K562 (cell line): Measurements from ENCODE around the gene GALNS. TPM values are rescaled to one million over a fixed set of nuclear protein-coding genes. Genes with fewer than 3 reads are reported as not detected.

Experiments used
- ASH1L ChIP-seq: fragments of 450-650 bp; IDR thresholded peaks from 2 replicates; pipeline ENCODE4 v1.6.1; 2018; ENCODE audit warnings: borderline replicate concordance, mild to moderate bottlenecking, low read depth; ENCODE audit not compliant: partially characterized antibody
- BCLAF1 ChIP-seq, 2 experiments: fragments of 450-650 bp in 1 of 2; IDR thresholded peaks; 2 replicates each; pipeline ENCODE4 v1.6.1; 2011 to 2017; ENCODE audit warnings: low read depth in 2 of 2, antibody characterized with exemption in 1 of 2, borderline replicate concordance in 1 of 2, low read length in 1 of 2, mild to moderate bottlenecking in 1 of 2, mixed read lengths in 1 of 2; ENCODE audit not compliant: control insufficient read depth in 1 of 2
- CGGBP1 ChIP-seq: fragments of 250-450 bp; sonication (Bioruptor Pico); IDR thresholded peaks from 2 replicates; pipeline ENCODE4 v1.9.0; 2021; ENCODE audit warnings: mild to moderate bottlenecking
- E2F6 ChIP-seq, 2 experiments: IDR thresholded peaks; 2 replicates each; pipeline ENCODE4 v1.6.1; 2011; ENCODE audit warnings: borderline replicate concordance in 1 of 2, control low read depth in 1 of 2, low read depth in 1 of 2, low read length in 1 of 2, mild to moderate bottlenecking in 1 of 2, mixed read lengths in 1 of 2, moderate library complexity in 1 of 2; ENCODE audit not compliant: insufficient read depth in 1 of 2, insufficient read length in 1 of 2, poor library complexity in 1 of 2, severe bottlenecking in 1 of 2; ENCODE audit errors: extremely low read depth in 1 of 2
- GMEB1 ChIP-seq: fragments of 250-450 bp; sonication (Bioruptor Pico); IDR thresholded peaks from 2 replicates; pipeline ENCODE4 v1.4.0; 2020; ENCODE audit warnings: mild to moderate bottlenecking
- HBP1 ChIP-seq: fragments of 450-650 bp; formaldehyde crosslinking; IDR thresholded peaks from 2 replicates; pipeline ENCODE4 v1.4.0; 2022; ENCODE audit warnings: missing genetic modification characterization
- HDGF ChIP-seq: fragments of 450-650 bp; IDR thresholded peaks from 2 replicates; pipeline ENCODE4 v1.6.1; 2016
- NFE2 ChIP-seq: IDR thresholded peaks from 2 replicates; pipeline ENCODE4 v1.6.1; 2014; ENCODE audit warnings: antibody characterized with exemption, low read depth
- NFYB ChIP-seq: IDR thresholded peaks from 2 replicates; pipeline ENCODE4 v1.6.1; 2011; ENCODE audit warnings: mild to moderate bottlenecking, moderate library complexity; ENCODE audit not compliant: insufficient read length; ENCODE audit errors: extremely low read depth
- SLC30A9 ChIP-seq: fragments of 250-450 bp; sonication (Bioruptor Pico); IDR thresholded peaks from 2 replicates; pipeline ENCODE4 v1.8.0; 2022; ENCODE audit warnings: mild to moderate bottlenecking, moderate library complexity
- SMAD1 ChIP-seq: fragments of 150-350 bp; IDR thresholded peaks from 2 replicates; pipeline ENCODE4 v1.6.1; 2014; ENCODE audit warnings: low read length, low read depth; ENCODE audit not compliant: partially characterized antibody
- SMARCC2 ChIP-seq: fragments of 450-650 bp; IDR thresholded peaks from 2 replicates; pipeline ENCODE4 v1.6.1; 2017; ENCODE audit warnings: antibody characterized with exemption, moderate library complexity, mild to moderate bottlenecking, low read depth
- ZBTB34 ChIP-seq: fragments of 250-450 bp; sonication (Bioruptor Pico); IDR thresholded peaks from 2 replicates; pipeline ENCODE4 v1.8.0; 2021; ENCODE audit warnings: mild to moderate bottlenecking, moderate library complexity
- ZFP36 ChIP-seq: fragments of 150-350 bp; IDR thresholded peaks from 2 replicates; pipeline ENCODE4 v1.6.1; 2018; ENCODE audit warnings: low read length, low read depth; ENCODE audit not compliant: partially characterized antibody
- ZNF280A ChIP-seq: fragments of 450-650 bp; IDR thresholded peaks from 2 replicates; pipeline ENCODE4 v1.6.1; 2018; ENCODE audit warnings: mild to moderate bottlenecking, low read depth; ENCODE audit not compliant: partially characterized antibody
- polyA plus RNA-seq, 8 experiments: library from polyadenylated mRNA; depleted of rRNA in 4 of 8; stranded (reverse) in 5 of 8; unstranded in 3 of 8; fragments of >200 nt; fragmentation: Nextera tagmentation in 2 of 8; fragmentation: Illumina TruSeq in 1 of 8; extraction: Ambion mirVana in 2 of 8; extraction: Trizol in 1 of 8; gene quantifications; 2 replicates each; pipeline versions ENCODE4 v1.2.1 to v1.2.3, GENCODE V29; 2011 to 2014; ENCODE audit warnings: inconsistent platforms in 1 of 8, missing spikeins in 1 of 8
- total RNA-seq, 7 experiments: library from RNA; depleted of rRNA in 6 of 7; stranded (reverse); fragments of >200 nt in 6 of 7; fragmentation: Illumina TruSeq in 2 of 7; extraction: Trizol in 2 of 7; gene quantifications; 2 replicates each; pipeline versions ENCODE4 v1.2.1 to v1.2.3, GENCODE V29; 2011 to 2021; ENCODE audit warnings: low replicate concordance in 1 of 7

The GALNS gene
- total and polyA plus RNA-seq, 9 of the 15 experiments (the other 6 are each of a cell fraction or from before 2014, with no cell fraction given), result 0.38 to 13.2 (median 4.3) TPM

GRCh38 chr16:88798772-88799455 lies 57.8 kb downstream of the GALNS start (continued):
- TF ChIP-seq E2F6 (IDR thresholded peaks at IDR 0.05; ENCODE audit: borderline replicate concordance in 1 of 2, extremely low read depth in 1 of 2, insufficient read depth in 1 of 2, insufficient read length in 1 of 2, low read depth in 1 of 2, low read length in 1 of 2, poor library complexity in 1 of 2, severe bottlenecking in 1 of 2) (peak; percentile 11 to 69), SLC30A9 (no peak), ZBTB34 (CRISPR knock-in tag) (no peak), HDGF (no peak), SMAD1 (no peak), SMARCC2 (no peak), HBP1 (no peak), NFYB (peak; percentile 77), ZNF280A (no peak), ZFP36 (no peak), NFE2 (no peak), CGGBP1 (CRISPR knock-in tag) (no peak), ASH1L (peak; percentile 73), BCLAF1 (IDR thresholded peaks at IDR 0.05; ENCODE audit: borderline replicate concordance in 1 of 2, control insufficient read depth in 1 of 2, low read depth in 2 of 2, low read length in 1 of 2) (no peak), GMEB1 (no peak)
